HG03045 (cell line): ENCODE data around the gene CLEC4G.
"Not testable (repeated sequence)": the region's sequence is repeated elsewhere in the genome, so short reads cannot be mapped to it uniquely, and the experiment has no call there.

ENCODE experiments used
- ATAC-seq: cut with Tn5 transposase; IDR thresholded peaks from one replicate; pipeline ENCODE4 v1.9.1; 2021; ENCODE audit warnings: mild to moderate bottlenecking, moderate library complexity; ENCODE audit not compliant: unreplicated experiment

CLEC4G gene

GRCh38 chr19:7732045-7732444 lies at the start of gene CLEC4G:
CLEC4G (minus strand) TSS chr19:7732110; CDS start chr19:7732102, 8 bp downstream.
- no peak for ATAC-seq

- ATAC-seq, result no peak
Measured at GRCh38 chr19:7781157-7781556, 49.2 kb upstream of the CLEC4G start.

GRCh38 chr19:7779631-7780486 lies 47.9 kb upstream of the CLEC4G start:
- no peak for ATAC-seq

- no peak for ATAC-seq
Measured at GRCh38 chr19:7778081-7778480, 46.2 kb upstream of the CLEC4G start.

GRCh38 chr19:7775761-7776160 lies 43.9 kb upstream of the CLEC4G start:
- ATAC-seq, result no peak

- no peak for ATAC-seq
Measured at GRCh38 chr19:7773841-7774240, 41.9 kb upstream of the CLEC4G start.

GRCh38 chr19:7772752-7773291 lies 40.9 kb upstream of the CLEC4G start:
- ATAC-seq, result no peak

GRCh38 chr19:7771072-7771471 lies 39.2 kb upstream of the CLEC4G start:
- no peak for ATAC-seq

GRCh38 chr19:7769171-7769570 lies 37.3 kb upstream of the CLEC4G start:
- no peak for ATAC-seq

- ATAC-seq, result no peak
Measured at GRCh38 chr19:7767487-7767886, 35.6 kb upstream of the CLEC4G start.

- ATAC-seq, result no peak
Measured at GRCh38 chr19:7766535-7766934, 34.6 kb upstream of the CLEC4G start.

- not testable (repeated sequence) for ATAC-seq
Measured at GRCh38 chr19:7765043-7765442, 33.1 kb upstream of the CLEC4G start.

- not testable (repeated sequence) for ATAC-seq
Measured at GRCh38 chr19:7764157-7764556, 32.2 kb upstream of the CLEC4G start.

GRCh38 chr19:7763696-7764095 lies 31.8 kb upstream of the CLEC4G start:
- ATAC-seq, result no peak

- ATAC-seq, result no peak
Measured at GRCh38 chr19:7762719-7763293, 30.9 kb upstream of the CLEC4G start, which contains the start of gene CLEC4M. CLEC4M (plus strand) TSS chr19:7763243; CDS start chr19:7763267, 24 bp downstream.

GRCh38 chr19:7759156-7759555 lies 27.2 kb upstream of the CLEC4G start:
- ATAC-seq, result no peak

- ATAC-seq, result no peak
Measured at GRCh38 chr19:7757358-7757757, 25.4 kb upstream of the CLEC4G start.

GRCh38 chr19:7756258-7756657 lies 24.3 kb upstream of the CLEC4G start:
- ATAC-seq, result no peak

GRCh38 chr19:7751157-7751783 lies 19.4 kb upstream of the CLEC4G start:
- ATAC-seq, result no peak

- no peak for ATAC-seq
Measured at GRCh38 chr19:7748756-7749155, 16.8 kb upstream of the CLEC4G start.

GRCh38 chr19:7748171-7748570 lies 16.3 kb upstream of the CLEC4G start:
- ATAC-seq, result no peak
